ACC112 (cell line): ENCODE data around the gene RPIA.
A peak's percentile ranks its signal among the peaks of the same experiment; 100 is the strongest.

Source experiments
- H2AFZ ChIP-seq: fragments of 200-600 bp; sonication (generic); one replicate; pipeline ENCODE4 v1.6.0; 2017; ENCODE audit warnings: antibody characterized with exemption, low read length; ENCODE audit not compliant: unreplicated experiment
- H3K27ac ChIP-seq: fragments of 200-600 bp; sonication (generic); 2 replicates; pipeline ENCODE4 v1.5.1; 2014; ENCODE audit warnings: low read depth, mild to moderate bottlenecking, antibody characterized with exemption, low read length, moderate library complexity
- H3K27me3 ChIP-seq: fragments of 200-600 bp; sonication (generic); 2 replicates; pipeline ENCODE4 v1.6.1; 2014; ENCODE audit warnings: mild to moderate bottlenecking, antibody characterized with exemption, low read length, moderate library complexity, mixed read lengths; ENCODE audit not compliant: insufficient read depth
- H3K36me3 ChIP-seq: fragments of 200-600 bp; sonication (generic); 2 replicates; pipeline ENCODE4 v1.6.1; 2016; ENCODE audit warnings: mild to moderate bottlenecking, antibody characterized with exemption, low read length, moderate library complexity, mixed read lengths; ENCODE audit not compliant: insufficient read depth
- H3K4me1 ChIP-seq: fragments of 200-600 bp; sonication (generic); one replicate; pipeline ENCODE4 v1.6.1; 2016; ENCODE audit warnings: low read length, mixed read lengths; ENCODE audit not compliant: insufficient read depth, unreplicated experiment, control insufficient read depth
- H3K4me3 ChIP-seq: fragments of 200-600 bp; sonication (generic); 2 replicates; pipeline ENCODE4 v1.5.1; 2014; ENCODE audit warnings: mild to moderate bottlenecking, low read depth, low read length
- H3K79me2 ChIP-seq: fragments of 200-600 bp; sonication (generic); one replicate; pipeline ENCODE4 v1.6.0; 2016; ENCODE audit warnings: low read length; ENCODE audit not compliant: control insufficient read depth, unreplicated experiment, insufficient read depth

Gene RPIA

GRCh38 chr2:88707003-88707402, 15.5 kb downstream of the RPIA start:
- Histone ChIP-seq H2AFZ (no peak overlapping the region), H3K36me3 (peaks cover 6% of the 10 kb centered on the region; the same call in 1 of the 2 replicates), H3K27ac (no peak overlapping the region), H3K79me2 (no peaks in the 10 kb centered on the region), H3K4me3 (no peak overlapping the region), H3K4me1 (peaks cover 12% of the 10 kb centered on the region), H3K27me3 (no peaks in the 10 kb centered on the region)

GRCh38 chr2:88709181-88709631, 17.7 kb downstream of the RPIA start:
- 0 out of 2 replicates have a peak, but pooled peaks cover 2% of the 10 kb centered on the region for H3K36me3 ChIP-seq
- no peaks in the 10 kb centered on the region for H3K79me2 ChIP-seq
- peak overlapping the region; percentile 67 for H3K27ac ChIP-seq
- H3K27me3 ChIP-seq = no peaks in the 10 kb centered on the region
- peak overlapping the region; percentile 69 for H3K4me3 ChIP-seq
- peaks cover 12% of the 10 kb centered on the region for H3K4me1 ChIP-seq
- peak overlapping the region; percentile 72 for H2AFZ ChIP-seq

GRCh38 chr2:88711289-88711688, 19.8 kb downstream of the RPIA start:
- H3K36me3 ChIP-seq = no peaks in the 10 kb centered on the region
- no peaks in the 10 kb centered on the region for H3K79me2 ChIP-seq
- H3K27ac ChIP-seq = no peak overlapping the region
- no peaks in the 10 kb centered on the region for H3K27me3 ChIP-seq
- H2AFZ ChIP-seq = no peak overlapping the region
- peaks cover 12% of the 10 kb centered on the region for H3K4me1 ChIP-seq
- H3K4me3 ChIP-seq = no peak overlapping the region

- Histone ChIP-seq H3K79me2 (no peaks in the 10 kb centered on the region), H3K27ac (no peak overlapping the region), H3K27me3 (no peaks in the 10 kb centered on the region), H3K4me3 (no peak overlapping the region), H3K4me1 (peaks cover 12% of the 10 kb centered on the region), H3K36me3 (no peaks in the 10 kb centered on the region), H2AFZ (no peak overlapping the region)
Measured at GRCh38 chr2:88711897-88712296, 20.4 kb downstream of the RPIA start.

- Histone ChIP-seq H3K27me3 (no peaks in the 10 kb centered on the region), H3K79me2 (no peaks in the 10 kb centered on the region), H3K4me1 (peaks cover 12% of the 10 kb centered on the region), H3K4me3 (no peak overlapping the region), H3K27ac (no peak overlapping the region), H3K36me3 (no peaks in the 10 kb centered on the region), H2AFZ (no peak overlapping the region)
Measured at GRCh38 chr2:88713408-88713807, 21.9 kb downstream of the RPIA start.

- Histone ChIP-seq H3K27me3 (no peaks in the 10 kb centered on the region), H3K27ac (no peak overlapping the region), H3K36me3 (0 out of 2 replicates have a peak, but pooled peaks cover under 1% of the 10 kb centered on the region), H2AFZ (no peak overlapping the region), H3K4me3 (no peak overlapping the region), H3K4me1 (peaks cover 2% of the 10 kb centered on the region), H3K79me2 (no peaks in the 10 kb centered on the region)
Measured at GRCh38 chr2:88714667-88715066, 23.2 kb downstream of the RPIA start.

GRCh38 chr2:88720399-88720798, 28.9 kb downstream of the RPIA start:
- Histone ChIP-seq H3K4me3 (no peak overlapping the region), H3K4me1 (no peaks in the 10 kb centered on the region), H3K27me3 (no peaks in the 10 kb centered on the region), H3K79me2 (no peaks in the 10 kb centered on the region), H3K27ac (no peak overlapping the region), H2AFZ (no peak overlapping the region), H3K36me3 (0 out of 2 replicates have a peak, but pooled peaks cover 3% of the 10 kb centered on the region)

GRCh38 chr2:88721268-88721667, 29.8 kb downstream of the RPIA start:
- H3K79me2 ChIP-seq = no peaks in the 10 kb centered on the region
- no peak overlapping the region for H3K4me3 ChIP-seq
- no peak overlapping the region for H2AFZ ChIP-seq
- 0 out of 2 replicates have a peak, but pooled peaks cover 3% of the 10 kb centered on the region for H3K36me3 ChIP-seq
- no peaks in the 10 kb centered on the region for H3K4me1 ChIP-seq
- no peak overlapping the region for H3K27ac ChIP-seq
- no peaks in the 10 kb centered on the region for H3K27me3 ChIP-seq

GRCh38 chr2:88724643-88725332, 33.3 kb downstream of the RPIA start:
- H3K79me2 ChIP-seq = no peaks in the 10 kb centered on the region
- H3K4me3 ChIP-seq = no peak overlapping the region
- peaks cover 4% of the 10 kb centered on the region; the same call in 1 of the 2 replicates for H3K36me3 ChIP-seq
- H3K4me1 ChIP-seq = no peaks in the 10 kb centered on the region
- no peak overlapping the region for H3K27ac ChIP-seq
- H2AFZ ChIP-seq = no peak overlapping the region
- H3K27me3 ChIP-seq = no peaks in the 10 kb centered on the region

- no peaks in the 10 kb centered on the region for H3K27me3 ChIP-seq
- H3K4me1 ChIP-seq = no peaks in the 10 kb centered on the region
- H2AFZ ChIP-seq = no peak overlapping the region
- no peak overlapping the region for H3K4me3 ChIP-seq
- H3K79me2 ChIP-seq = no peaks in the 10 kb centered on the region
- H3K27ac ChIP-seq = no peak overlapping the region
- peaks cover 3% of the 10 kb centered on the region; the same call in 1 of the 2 replicates for H3K36me3 ChIP-seq
Measured at GRCh38 chr2:88729061-88729745, 37.7 kb downstream of the RPIA start.
